Immature natural killer cell (primary cell): ENCODE measurements around the gene WWOX. TPM values are rescaled to one million over a fixed set of nuclear protein-coding genes. Genes with fewer than 3 reads are reported as not detected.

Experiments
- DNase-seq, 3 donors: peaks; one replicate each; pipeline ENCODE4 v3.0.0; 2022; ENCODE audit warnings: mixed read lengths in 1 of 3
- H3K27ac Mint-ChIP-seq, 6 donors: one replicate each; pipeline ENCODE4 v1.8.0; 2020; ENCODE audit warnings: mixed read lengths in 6 of 6, mild to moderate bottlenecking in 5 of 6, inconsistent platforms in 4 of 6, moderate library complexity in 3 of 6
- H3K27me3 Mint-ChIP-seq, 3 donors: one replicate each; pipeline ENCODE4 v1.8.0; 2020 to 2021; ENCODE audit warnings: low read depth in 3 of 3, mild to moderate bottlenecking in 3 of 3, mixed read lengths in 3 of 3, moderate library complexity in 3 of 3, inconsistent platforms in 1 of 3
- H3K36me3 Mint-ChIP-seq, 3 donors: one replicate each; pipeline ENCODE4 v1.8.0; 2020; ENCODE audit warnings: mixed read lengths in 3 of 3, inconsistent platforms in 2 of 3, mild to moderate bottlenecking in 2 of 3
- H3K4me1 Mint-ChIP-seq, 2 donors: one replicate each; pipeline ENCODE4 v1.8.0; 2020; ENCODE audit warnings: inconsistent platforms in 2 of 2, mild to moderate bottlenecking in 2 of 2, mixed read lengths in 2 of 2, moderate library complexity in 1 of 2
- H3K4me3 Mint-ChIP-seq, 5 donors: one replicate each; pipeline ENCODE4 v1.8.0; 2020; ENCODE audit warnings: mild to moderate bottlenecking in 5 of 5, mixed read lengths in 5 of 5, inconsistent platforms in 3 of 5, moderate library complexity in 3 of 5
- H3K9me3 Mint-ChIP-seq, 6 donors: one replicate each; pipeline ENCODE4 v1.8.0; 2020; ENCODE audit warnings: mild to moderate bottlenecking in 6 of 6, mixed read lengths in 6 of 6, inconsistent platforms in 4 of 6, moderate library complexity in 3 of 6
- polyA plus RNA-seq, 3 donors: library from polyadenylated mRNA; unstranded; fragments of 300-500 nt; fragmentation: Illumina TruSeq; gene quantifications; one replicate each; pipeline ENCODE4 v1.2.3, GENCODE V29; 2021

WWOX gene
- polyA plus RNA-seq, 3 donors from 2014 or later, result 9.0 to 13.9 (median 12.3) TPM

- H3K4me3 Mint-ChIP-seq, result no peak overlapping the region
These were observed 833.0 kb downstream of the WWOX start for GRCh38 chr16:78932355-78932943.

GRCh38 chr16:78936060-78936459 is 836.6 kb downstream of the WWOX start:
- no peak overlapping the region for H3K27ac Mint-ChIP-seq
- H3K4me1 Mint-ChIP-seq, result no peaks in the 10 kb centered on the region
- H3K27me3 Mint-ChIP-seq, result peaks cover 0 to 4% (median 2%) of the 10 kb centered on the region in 3 donors
- H3K4me3 Mint-ChIP-seq, result no peak overlapping the region
- DNase-seq, result no peak
- H3K9me3 Mint-ChIP-seq, result no peaks in the 10 kb centered on the region
- no peaks in the 10 kb centered on the region for H3K36me3 Mint-ChIP-seq

More at GRCh38 chr16:78932355-78932943, 833.0 kb downstream of the WWOX start:
- no peaks in the 10 kb centered on the region for H3K4me1 Mint-ChIP-seq
- H3K27ac Mint-ChIP-seq, result no peak overlapping the region
- no peaks in the 10 kb centered on the region for H3K36me3 Mint-ChIP-seq
- no peaks in the 10 kb centered on the region for H3K9me3 Mint-ChIP-seq
- DNase-seq, result no peak
- H3K27me3 Mint-ChIP-seq, result peaks cover 0 to 2% (median 2%) of the 10 kb centered on the region in 3 donors

GRCh38 chr16:78939597-78939996 is 840.1 kb downstream of the WWOX start:
- no peak overlapping the region for H3K4me3 Mint-ChIP-seq

GRCh38 chr16:78942625-78943245 is 843.3 kb downstream of the WWOX start:
- Mint-ChIP-seq H3K27ac (no peak overlapping the region), H3K36me3 (peaks cover 0 to 3% (median 0%) of the 10 kb centered on the region in 3 donors), H3K4me1 (peaks cover 5 to 12% of the 10 kb centered on the region in 2 donors), H3K27me3 (peaks cover 0 to 8% (median 3%) of the 10 kb centered on the region in 3 donors), H3K4me3 (no peak overlapping the region), H3K9me3 (no peaks in the 10 kb centered on the region)
- no peak for DNase-seq

More at GRCh38 chr16:78939597-78939996, 840.1 kb downstream of the WWOX start:
- Mint-ChIP-seq H3K27me3 (peaks cover 0 to 10% (median 3%) of the 10 kb centered on the region in 3 donors), H3K36me3 (no peaks in the 10 kb centered on the region), H3K27ac (no peak overlapping the region), H3K4me1 (peaks cover 5 to 12% of the 10 kb centered on the region in 2 donors), H3K9me3 (no peaks in the 10 kb centered on the region)
- no peak for DNase-seq

- Mint-ChIP-seq H3K4me3 (no peak overlapping the region), H3K9me3 (no peaks in the 10 kb centered on the region), H3K27me3 (peaks cover 0 to 8% (median 3%) of the 10 kb centered on the region in 3 donors), H3K4me1 (peaks cover 5 to 12% of the 10 kb centered on the region in 2 donors), H3K27ac (peak overlapping the region in 1 of 6 donors; percentile 24), H3K36me3 (peaks cover 0 to 3% (median 0%) of the 10 kb centered on the region in 3 donors)
- no peak for DNase-seq
These were observed 845.9 kb downstream of the WWOX start for GRCh38 chr16:78945336-78945735.

- H3K27ac Mint-ChIP-seq, result no peak overlapping the region
- no peak overlapping the region for H3K4me3 Mint-ChIP-seq
- peaks cover 0 to 3% (median 3%) of the 10 kb centered on the region in 3 donors for H3K27me3 Mint-ChIP-seq
- H3K9me3 Mint-ChIP-seq, result no peaks in the 10 kb centered on the region
- H3K36me3 Mint-ChIP-seq, result peaks cover 0 to 3% (median 0%) of the 10 kb centered on the region in 3 donors
- DNase-seq, result no peak
- peaks cover 5 to 12% of the 10 kb centered on the region in 2 donors for H3K4me1 Mint-ChIP-seq
These were observed 847.1 kb downstream of the WWOX start for GRCh38 chr16:78946556-78946955.

- no peak overlapping the region for H3K4me3 Mint-ChIP-seq
- H3K9me3 Mint-ChIP-seq, result no peaks in the 10 kb centered on the region
- DNase-seq, result no peak
- no peaks in the 10 kb centered on the region for H3K4me1 Mint-ChIP-seq
- H3K27ac Mint-ChIP-seq, result no peak overlapping the region
- H3K27me3 Mint-ChIP-seq, result peaks cover 0 to 4% (median 0%) of the 10 kb centered on the region in 3 donors
- H3K36me3 Mint-ChIP-seq, result peaks cover 0 to 1% (median 0%) of the 10 kb centered on the region in 3 donors
These were observed 851.3 kb downstream of the WWOX start for GRCh38 chr16:78950768-78951167.

GRCh38 chr16:78952630-78953029 is 853.2 kb downstream of the WWOX start:
- Mint-ChIP-seq H3K27ac (no peak overlapping the region), H3K9me3 (no peaks in the 10 kb centered on the region), H3K36me3 (no peaks in the 10 kb centered on the region), H3K4me3 (no peak overlapping the region), H3K4me1 (no peaks in the 10 kb centered on the region), H3K27me3 (peaks cover 0 to 4% (median 0%) of the 10 kb centered on the region in 3 donors)
- no peak for DNase-seq

GRCh38 chr16:78953526-78953925 is 854.1 kb downstream of the WWOX start:
- Mint-ChIP-seq H3K36me3 (no peaks in the 10 kb centered on the region), H3K4me3 (no peak overlapping the region), H3K4me1 (no peaks in the 10 kb centered on the region), H3K9me3 (no peaks in the 10 kb centered on the region), H3K27me3 (peaks cover 0 to 4% (median 0%) of the 10 kb centered on the region in 3 donors), H3K27ac (no peak overlapping the region)
- DNase-seq, result no peak

GRCh38 chr16:78955206-78955605 is 855.8 kb downstream of the WWOX start:
- no peak overlapping the region for H3K4me3 Mint-ChIP-seq

GRCh38 chr16:78956859-78957258 is 857.4 kb downstream of the WWOX start:
- H3K9me3 Mint-ChIP-seq, result no peaks in the 10 kb centered on the region
- no peak overlapping the region for H3K4me3 Mint-ChIP-seq
- no peaks in the 10 kb centered on the region for H3K4me1 Mint-ChIP-seq
- H3K27ac Mint-ChIP-seq, result no peak overlapping the region
- H3K27me3 Mint-ChIP-seq, result peaks cover 0 to 4% (median 0%) of the 10 kb centered on the region in 3 donors
- H3K36me3 Mint-ChIP-seq, result no peaks in the 10 kb centered on the region
- DNase-seq, result no peak

More at GRCh38 chr16:78955206-78955605, 855.8 kb downstream of the WWOX start:
- peaks cover 0 to 4% (median 0%) of the 10 kb centered on the region in 3 donors for H3K27me3 Mint-ChIP-seq
- H3K27ac Mint-ChIP-seq, result peak overlapping the region in 1 of 6 donors; percentile 30
- DNase-seq, result no peak
- H3K9me3 Mint-ChIP-seq, result no peaks in the 10 kb centered on the region
- H3K4me1 Mint-ChIP-seq, result no peaks in the 10 kb centered on the region
- no peaks in the 10 kb centered on the region for H3K36me3 Mint-ChIP-seq

- no peaks in the 10 kb centered on the region for H3K4me1 Mint-ChIP-seq
- H3K4me3 Mint-ChIP-seq, result no peak overlapping the region
- no peaks in the 10 kb centered on the region for H3K36me3 Mint-ChIP-seq
- DNase-seq, result no peak
- peaks cover 0 to 4% (median 0%) of the 10 kb centered on the region in 3 donors for H3K27me3 Mint-ChIP-seq
- H3K27ac Mint-ChIP-seq, result no peak overlapping the region
- no peaks in the 10 kb centered on the region for H3K9me3 Mint-ChIP-seq
These were observed 858.1 kb downstream of the WWOX start for GRCh38 chr16:78957317-78958100.

GRCh38 chr16:78961464-78961863 is 862.0 kb downstream of the WWOX start:
- Mint-ChIP-seq H3K9me3 (peaks cover 5 to 13% (median 6%) of the 10 kb centered on the region in 6 donors), H3K27me3 (peaks cover 0 to 2% (median 0%) of the 10 kb centered on the region in 3 donors), H3K4me3 (no peak overlapping the region), H3K36me3 (peaks cover 6 to 11% (median 10%) of the 10 kb centered on the region in 3 donors), H3K27ac (no peak overlapping the region), H3K4me1 (no peaks in the 10 kb centered on the region)
- DNase-seq, result no peak

- H3K36me3 Mint-ChIP-seq, result peaks cover 6 to 11% (median 10%) of the 10 kb centered on the region in 3 donors
- H3K27ac Mint-ChIP-seq, result no peak overlapping the region
- H3K4me1 Mint-ChIP-seq, result no peaks in the 10 kb centered on the region
- DNase-seq, result no peak
- H3K4me3 Mint-ChIP-seq, result no peak overlapping the region
- peaks cover 5 to 13% (median 6%) of the 10 kb centered on the region in 6 donors for H3K9me3 Mint-ChIP-seq
- H3K27me3 Mint-ChIP-seq, result peaks cover 0 to 2% (median under 1%) of the 10 kb centered on the region in 3 donors
These were observed 863.0 kb downstream of the WWOX start for GRCh38 chr16:78962457-78962929.
